Loucy (cell line): ENCODE measurements around the gene IL15RA.

Source experiments
- H2AFZ ChIP-seq: fragments of 200-600 bp; sonication (generic); 2 replicates; pipeline ENCODE4 v1.6.0; 2016; ENCODE audit warnings: antibody characterized with exemption, mild to moderate bottlenecking, low read length, moderate library complexity
- H3F3A ChIP-seq: fragments of 200-600 bp; 2 replicates; pipeline ENCODE4 v1.6.0; 2016; ENCODE audit warnings: antibody characterized with exemption, low read depth, mild to moderate bottlenecking
- H3K27me3 ChIP-seq: fragments of 200-600 bp; sonication (generic); 2 replicates; pipeline ENCODE4 v1.6.1; 2014; ENCODE audit warnings: low read length, mild to moderate bottlenecking; ENCODE audit not compliant: insufficient read depth, poor library complexity, severe bottlenecking
- H3K36me3 ChIP-seq: fragments of 200-600 bp; sonication (generic); 2 replicates; pipeline ENCODE4 v1.6.1; 2016; ENCODE audit warnings: low read length; ENCODE audit not compliant: insufficient read depth
- H3K4me1 ChIP-seq: fragments of 200-600 bp; sonication (generic); 2 replicates; pipeline ENCODE4 v1.5.1; 2014; ENCODE audit warnings: low read length, mild to moderate bottlenecking; ENCODE audit not compliant: insufficient read depth, poor library complexity, severe bottlenecking
- H3K4me2 ChIP-seq: fragments of 200-600 bp; sonication (generic); 2 replicates; pipeline ENCODE4 v1.6.0; 2014; ENCODE audit warnings: antibody characterized with exemption, low read length, low read depth, mild to moderate bottlenecking; ENCODE audit not compliant: poor library complexity, severe bottlenecking
- H3K4me3 ChIP-seq: fragments of 200-600 bp; sonication (generic); 2 replicates; pipeline ENCODE4 v1.5.1; 2014; ENCODE audit warnings: low read length, mild to moderate bottlenecking, mixed read lengths; ENCODE audit not compliant: poor library complexity, severe bottlenecking
- H3K79me2 ChIP-seq: fragments of 200-600 bp; sonication (generic); 2 replicates; pipeline ENCODE4 v1.6.1; 2014; ENCODE audit warnings: low read length; ENCODE audit not compliant: insufficient read depth
- H3K9ac ChIP-seq: fragments of 200-600 bp; sonication (generic); 2 replicates; pipeline ENCODE4 v1.6.0; 2014; ENCODE audit warnings: mild to moderate bottlenecking, low read depth, low read length, moderate library complexity; ENCODE audit not compliant: poor library complexity, severe bottlenecking
- H3K9me2 ChIP-seq: fragments of 200-600 bp; sonication (generic); replicated peaks from 2 replicates; pipeline ENCODE4 v1.6.1; 2016; ENCODE audit warnings: low read depth, low read length, mixed read lengths
- H3K9me3 ChIP-seq: fragments of 200-600 bp; sonication (generic); 2 replicates; pipeline ENCODE4 v1.6.1; 2014; ENCODE audit warnings: mild to moderate bottlenecking, antibody characterized with exemption, low read length, low read depth; ENCODE audit not compliant: insufficient read depth
- H4K20me1 ChIP-seq: fragments of 200-600 bp; sonication (generic); 2 replicates; pipeline ENCODE4 v1.6.0; 2014; ENCODE audit warnings: antibody characterized with exemption, low read length, mild to moderate bottlenecking; ENCODE audit not compliant: insufficient read depth, poor library complexity, severe bottlenecking
- CTCF ChIP-seq: fragments of 200-600 bp; sonication (generic); conservative IDR thresholded peaks from 2 replicates; pipeline ENCODE4 v1.5.1; 2014; ENCODE audit warnings: mild to moderate bottlenecking, antibody characterized with exemption, low read length
- EZH2phosphoT487 ChIP-seq: fragments of 200-600 bp; IDR thresholded peaks from 2 replicates; pipeline ENCODE4 v1.6.1; 2018; ENCODE audit warnings: antibody characterized with exemption, mild to moderate bottlenecking, moderate library complexity, borderline replicate concordance

Gene IL15RA

GRCh38 chr10:5992398-5992797 lies 15.1 kb upstream of the IL15RA start:
- no peak for TF ChIP-seq CTCF
- H3K4me2 ChIP-seq: no peak overlapping the region
- peaks cover 7% of the 10 kb centered on the region for H3K4me1 ChIP-seq

GRCh38 chr10:5991708-5992107 lies 14.4 kb upstream of the IL15RA start:
- H3K4me2 ChIP-seq: no peak overlapping the region
- no peaks in the 10 kb centered on the region for H3F3A ChIP-seq
- H3K36me3 ChIP-seq: no peaks in the 10 kb centered on the region
- no peak overlapping the region for H2AFZ ChIP-seq
- H3K27me3 ChIP-seq: peaks cover 4% of the 10 kb centered on the region
- H3K79me2 ChIP-seq: no peaks in the 10 kb centered on the region
- peaks cover 8% of the 10 kb centered on the region for H3K4me1 ChIP-seq
- H3K9ac ChIP-seq: no peak overlapping the region
- no peaks in the 10 kb centered on the region for H3K9me2 ChIP-seq
- peaks cover 7% of the 10 kb centered on the region; the same call in 1 of the 2 replicates for H3K9me3 ChIP-seq
- no peaks in the 10 kb centered on the region for H4K20me1 ChIP-seq
- TF ChIP-seq EZH2phosphoT487 (no peak), CTCF (no peak)
- no peak overlapping the region for H3K4me3 ChIP-seq

More at GRCh38 chr10:5992398-5992797, 15.1 kb upstream of the IL15RA start:
- Histone ChIP-seq H3K4me3 (no peak overlapping the region), H4K20me1 (no peaks in the 10 kb centered on the region), H3K27me3 (peaks cover 4% of the 10 kb centered on the region), H3K36me3 (no peaks in the 10 kb centered on the region), H2AFZ (no peak overlapping the region), H3K9ac (no peak overlapping the region), H3K9me2 (no peaks in the 10 kb centered on the region), H3K79me2 (no peaks in the 10 kb centered on the region), H3K9me3 (peaks cover 7% of the 10 kb centered on the region; the same call in 1 of the 2 replicates), H3F3A (no peaks in the 10 kb centered on the region)

- H3F3A ChIP-seq: no peaks in the 10 kb centered on the region
- no peaks in the 10 kb centered on the region for H3K36me3 ChIP-seq
- H3K9me2 ChIP-seq: no peaks in the 10 kb centered on the region
- no peak for TF ChIP-seq EZH2phosphoT487
- TF ChIP-seq CTCF: no peak
- H3K27me3 ChIP-seq: peaks cover 4% of the 10 kb centered on the region
- no peaks in the 10 kb centered on the region for H3K79me2 ChIP-seq
- H2AFZ ChIP-seq: no peak overlapping the region
- peaks cover 7% of the 10 kb centered on the region; the same call in 1 of the 2 replicates for H3K9me3 ChIP-seq
- H3K4me3 ChIP-seq: no peak overlapping the region
- H3K9ac ChIP-seq: no peak overlapping the region
- H3K4me1 ChIP-seq: peaks cover 8% of the 10 kb centered on the region
- H4K20me1 ChIP-seq: no peaks in the 10 kb centered on the region
- no peak overlapping the region for H3K4me2 ChIP-seq
Observed at GRCh38 chr10:5989756-5990155, 12.4 kb upstream of the IL15RA start.
